ENCODE measurements around the gene ERI2.
A peak's percentile ranks its signal among the peaks of the same experiment; 100 is the strongest.

Gene ERI2, protein sequence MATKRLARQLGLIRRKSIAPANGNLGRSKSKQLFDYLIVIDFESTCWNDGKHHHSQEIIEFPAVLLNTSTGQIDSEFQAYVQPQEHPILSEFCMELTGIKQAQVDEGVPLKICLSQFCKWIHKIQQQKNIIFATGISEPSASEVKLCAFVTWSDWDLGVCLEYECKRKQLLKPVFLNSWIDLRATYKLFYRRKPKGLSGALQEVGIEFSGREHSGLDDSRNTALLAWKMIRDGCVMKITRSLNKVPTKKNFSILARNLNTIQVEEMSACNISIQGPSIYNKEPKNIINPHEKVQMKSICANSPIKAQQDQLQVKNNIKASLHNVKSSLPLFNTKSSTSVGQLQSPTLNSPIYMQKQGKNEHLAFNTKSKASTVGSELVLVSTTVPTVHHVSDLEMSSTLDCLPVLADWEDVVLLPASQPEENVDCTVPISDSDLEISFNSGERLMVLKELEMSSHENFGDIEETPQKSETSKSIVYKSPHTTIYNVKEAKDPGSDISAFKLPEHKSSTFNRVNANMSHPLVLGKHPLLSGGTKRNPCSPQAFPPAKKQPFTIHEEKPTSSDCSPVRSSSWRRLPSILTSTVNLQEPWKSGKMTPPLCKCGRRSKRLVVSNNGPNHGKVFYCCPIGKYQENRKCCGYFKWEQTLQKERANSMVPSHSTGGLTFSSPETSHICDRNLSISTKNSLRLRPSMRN

DNA sequence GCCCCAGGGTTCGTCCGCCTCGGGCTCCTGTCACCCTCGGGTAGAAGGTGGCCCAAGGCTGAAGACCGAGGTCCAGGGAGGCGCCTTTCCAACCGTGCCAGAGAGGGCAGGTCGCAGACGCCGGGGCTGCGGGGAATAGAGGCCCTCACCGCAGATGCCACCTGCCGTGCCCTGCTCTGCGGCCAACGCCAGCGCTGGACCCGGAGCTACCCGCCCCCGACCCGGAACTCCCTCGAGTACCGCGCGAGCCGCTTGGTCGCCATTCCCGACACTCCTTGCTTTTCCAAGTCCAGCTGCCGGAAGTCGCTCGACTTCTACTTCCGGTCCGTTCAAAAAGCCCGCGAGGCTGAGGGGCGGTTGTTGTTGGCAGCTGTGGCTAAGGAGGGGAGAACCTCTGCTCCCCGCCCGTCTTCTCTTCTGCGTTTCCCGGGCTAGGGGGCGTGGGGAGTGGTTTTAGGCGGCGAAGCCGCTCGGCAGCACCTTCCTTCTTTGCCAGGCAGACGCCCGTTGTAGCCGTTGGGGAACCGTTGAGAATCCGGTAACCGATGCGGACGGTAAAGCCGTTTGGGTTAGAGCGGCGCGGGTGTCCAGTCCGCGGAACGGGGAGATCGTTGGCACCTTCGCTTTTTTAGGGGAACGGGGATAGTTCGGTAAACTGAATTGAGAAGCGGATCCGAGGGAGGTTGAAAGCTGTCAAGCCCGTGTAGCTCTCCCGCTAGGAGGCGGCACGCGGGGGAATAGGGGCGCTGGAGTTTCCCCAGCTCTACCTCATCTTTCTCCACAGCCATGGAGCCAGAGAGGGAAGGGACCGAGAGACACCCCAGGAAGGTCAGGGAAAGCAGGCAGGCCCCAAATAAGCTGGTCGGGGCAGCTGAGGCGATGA is at the start of gene ERI2, which contains the start of gene REXO5:
TSS of gene ERI2 (minus strand) at position 305 of the 883 bp plus-strand sequence. CDS start at position 263, 42 bp downstream.
TSS of gene REXO5 (plus strand) at position 360 of the 883 bp plus-strand sequence. CDS start at position 787, 427 bp downstream.
- DNase-seq (ENCODE audit: low read depth), result peak; percentile 59

DNA sequence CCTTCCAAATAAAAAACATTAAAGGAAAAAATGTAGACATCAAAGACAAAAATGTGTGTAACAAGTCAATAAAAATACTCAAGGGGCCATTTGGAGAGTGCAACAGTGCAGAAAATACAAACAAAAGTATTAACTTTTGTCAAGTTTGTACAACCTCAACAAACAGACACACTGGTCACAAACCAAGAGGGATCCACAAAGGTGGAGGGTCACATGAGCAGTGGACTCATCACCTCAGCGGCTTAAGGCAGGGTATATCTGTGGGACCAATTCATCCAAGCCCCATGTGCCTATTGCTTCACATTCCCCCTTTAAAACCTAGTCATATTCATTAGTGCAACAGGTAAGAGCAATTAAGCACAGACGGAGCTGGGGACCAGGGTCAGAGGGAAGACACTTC is 48.7 kb upstream of the ERI2 start:
- no peak for DNase-seq (ENCODE audit: low read depth)

GRCh38 chr16:20853981-20854620 is 47.8 kb upstream of the ERI2 start:
- DNase-seq (ENCODE audit: low read depth), result no peak

DNA sequence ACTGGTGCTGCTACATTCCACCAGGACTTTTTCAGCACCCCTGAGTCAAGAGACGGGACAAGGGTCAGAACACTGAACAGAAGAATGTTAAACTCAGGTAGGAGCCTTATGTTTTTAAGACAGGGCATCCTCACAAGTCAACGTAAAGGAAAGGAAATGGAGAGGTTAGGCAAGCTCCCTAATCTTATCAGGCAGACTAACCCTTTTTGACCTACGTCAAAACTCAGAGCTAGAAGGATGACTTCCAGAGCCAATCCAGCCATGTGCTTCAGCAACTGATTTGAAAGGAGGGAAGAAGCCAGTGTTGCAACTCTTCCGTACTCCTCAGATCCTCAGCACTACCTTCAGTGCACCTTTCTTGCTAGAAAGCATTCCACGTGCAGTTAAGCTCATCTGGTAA is 46.9 kb upstream of the ERI2 start:
- no peak for DNase-seq (ENCODE audit: low read depth)

- DNase-seq (ENCODE audit: low read depth), result no peak
Measured at GRCh38 chr16:20851601-20852000, 45.3 kb upstream of the ERI2 start.

GRCh38 chr16:20850981-20851380 is 44.7 kb upstream of the ERI2 start:
- DNase-seq (ENCODE audit: low read depth), result no peak

- DNase-seq (ENCODE audit: low read depth), result peak; percentile 26
Measured at GRCh38 chr16:20849589-20850390, 43.5 kb upstream of the ERI2 start.

GRCh38 chr16:20847550-20847949 is 41.3 kb upstream of the ERI2 start:
- DNase-seq (ENCODE audit: low read depth), result no peak

DNA sequence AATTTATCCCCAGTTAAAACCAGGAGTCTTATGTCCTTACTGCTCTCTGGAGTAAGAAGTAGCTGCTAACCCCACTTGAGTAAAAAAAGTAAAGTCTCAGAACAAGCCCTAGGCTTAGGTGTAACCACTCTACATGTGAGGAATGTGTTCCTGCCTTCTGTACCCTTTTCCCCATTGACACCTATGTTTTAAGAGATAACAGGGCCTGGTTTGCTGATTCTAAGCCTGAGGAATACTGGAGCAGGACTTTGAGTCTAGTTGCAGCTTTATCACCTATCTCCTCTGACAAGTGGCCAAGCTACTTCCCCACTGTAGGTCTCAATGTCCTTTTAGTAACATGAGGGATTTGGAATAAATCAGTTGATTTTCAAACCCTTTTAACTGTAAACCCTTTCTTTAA is 40.3 kb upstream of the ERI2 start:
- no peak for DNase-seq (ENCODE audit: low read depth)

DNA sequence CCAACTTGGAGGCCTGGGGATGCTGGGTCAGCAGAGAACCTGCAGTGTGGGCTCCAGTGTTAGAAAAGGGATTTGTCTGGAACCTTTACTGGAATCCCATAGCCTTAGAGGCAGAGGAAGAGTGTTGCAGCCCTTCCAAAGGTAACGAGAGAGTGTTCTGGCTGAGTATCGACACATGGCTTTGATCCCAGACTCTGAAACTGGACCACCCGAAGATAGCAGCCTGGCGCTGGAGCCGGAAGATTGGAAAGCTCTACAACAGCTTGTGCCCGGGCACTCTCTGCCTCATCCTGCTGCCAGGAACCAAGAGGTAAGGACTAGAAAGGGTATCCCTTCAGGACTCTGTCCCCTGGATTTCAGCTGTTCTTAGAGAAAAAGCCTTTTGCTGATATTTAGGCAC is 39.8 kb upstream of the ERI2 start:
- DNase-seq (ENCODE audit: low read depth), result no peak

DNA sequence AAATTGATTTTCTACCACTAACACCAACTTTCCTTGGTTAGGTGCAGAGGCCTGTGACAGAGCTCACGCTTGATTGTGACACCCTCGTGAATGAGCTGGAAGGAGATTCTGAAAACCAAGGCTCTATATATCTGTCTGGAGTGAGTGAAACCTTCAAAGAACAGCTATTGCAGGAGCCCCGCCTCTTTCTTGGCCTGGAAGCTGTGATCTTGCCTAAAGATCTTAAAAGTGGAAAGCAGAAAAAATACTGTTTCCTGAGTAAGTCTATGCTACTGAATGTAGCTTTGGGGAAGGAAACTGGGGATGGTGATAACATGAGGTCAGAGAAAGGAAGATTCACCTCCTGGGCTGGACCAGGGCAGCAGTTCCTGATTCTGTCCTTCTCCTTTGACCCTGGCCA is 38.3 kb upstream of the ERI2 start:
- DNase-seq (ENCODE audit: low read depth), result no peak

DNA sequence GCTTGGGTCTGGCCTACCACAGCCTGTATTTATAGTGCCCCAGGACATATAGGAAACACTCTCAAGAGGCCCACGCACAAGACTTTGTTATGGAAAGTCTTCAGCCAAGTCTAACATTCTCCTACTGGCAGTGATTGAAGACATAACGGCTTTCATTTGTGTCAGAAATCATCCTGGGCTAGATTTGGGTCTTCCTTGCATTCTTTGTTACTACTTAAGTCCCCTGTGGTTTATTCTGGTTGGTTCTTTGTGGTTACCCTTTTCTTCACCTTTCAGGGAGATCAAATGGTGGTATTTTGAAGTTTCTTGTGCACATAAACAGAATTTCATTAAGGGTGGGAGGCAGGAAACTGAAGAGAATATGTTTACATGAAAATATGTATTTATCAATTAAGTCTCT is 37.8 kb upstream of the ERI2 start:
- DNase-seq (ENCODE audit: low read depth), result no peak

GRCh38 chr16:20839504-20839903 is 33.2 kb upstream of the ERI2 start:
- no peak for DNase-seq (ENCODE audit: low read depth)

DNA sequence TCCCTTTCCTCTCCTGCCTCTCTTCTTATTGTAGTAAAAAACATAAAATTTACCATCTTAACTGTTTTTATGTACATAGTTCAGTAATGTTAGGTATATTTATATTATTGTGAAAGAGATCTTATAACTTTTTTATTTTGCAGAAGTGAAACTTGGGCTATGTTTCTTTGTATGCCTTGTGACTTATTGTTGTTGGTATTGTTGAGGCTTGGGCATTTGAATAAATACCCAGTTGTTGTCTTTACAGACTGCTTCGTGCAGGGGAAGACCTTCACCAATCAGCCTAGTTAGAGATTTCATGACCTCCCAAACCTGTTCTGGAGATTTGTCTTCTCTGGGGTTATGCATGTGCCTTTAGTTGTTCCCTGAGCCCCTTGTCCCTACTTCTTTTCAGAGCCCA is 32.0 kb upstream of the ERI2 start:
- DNase-seq (ENCODE audit: low read depth), result no peak

- DNase-seq (ENCODE audit: low read depth), result no peak
Measured at GRCh38 chr16:20833086-20833485, 26.8 kb upstream of the ERI2 start.

- no peak for DNase-seq (ENCODE audit: low read depth)
Measured at GRCh38 chr16:20830372-20830771, 24.1 kb upstream of the ERI2 start.

GRCh38 chr16:20829536-20829935 is 23.3 kb upstream of the ERI2 start:
- DNase-seq (ENCODE audit: low read depth), result no peak

DNA sequence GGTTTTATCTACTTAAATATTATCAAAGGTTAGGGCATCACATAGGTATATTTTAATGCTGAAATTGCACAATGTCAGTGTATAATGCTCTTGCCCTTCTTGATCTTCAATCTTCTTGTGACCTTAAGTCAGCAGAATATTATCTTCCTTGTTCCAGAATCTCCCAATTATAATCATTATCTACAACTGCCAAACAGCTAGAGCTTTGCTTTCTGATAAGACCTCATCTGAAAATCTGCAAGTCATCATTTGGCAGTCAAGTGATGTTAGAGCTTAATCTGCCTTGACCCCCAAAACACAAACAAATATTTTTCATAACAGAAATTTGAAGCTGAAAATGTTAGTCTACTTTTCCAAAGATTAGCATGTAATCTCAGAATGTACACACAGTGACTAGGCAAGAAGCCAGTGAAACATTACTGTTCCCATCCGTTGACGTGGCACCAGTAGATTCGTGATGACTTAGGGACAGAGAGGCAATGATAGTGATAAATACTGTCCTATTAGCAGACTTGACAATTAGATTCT is 19.8 kb upstream of the ERI2 start:
- no peak for DNase-seq (ENCODE audit: low read depth)

GRCh38 chr16:20822521-20823325 is 16.5 kb upstream of the ERI2 start:
- DNase-seq (ENCODE audit: low read depth), result no peak

GRCh38 chr16:20821682-20822081 is 15.4 kb upstream of the ERI2 start:
- no peak for DNase-seq (ENCODE audit: low read depth)

All from activated T-helper 1 cell treated with Interleukin-2 at 50 U/mL for 16 hours (primary cell).